ENCODE results near the gene MAFF.
"Not testable (repeated sequence)": the region's sequence is repeated elsewhere in the genome, so short reads cannot be mapped to it uniquely, and the experiment has no call there.

Gene MAFF

DNA sequence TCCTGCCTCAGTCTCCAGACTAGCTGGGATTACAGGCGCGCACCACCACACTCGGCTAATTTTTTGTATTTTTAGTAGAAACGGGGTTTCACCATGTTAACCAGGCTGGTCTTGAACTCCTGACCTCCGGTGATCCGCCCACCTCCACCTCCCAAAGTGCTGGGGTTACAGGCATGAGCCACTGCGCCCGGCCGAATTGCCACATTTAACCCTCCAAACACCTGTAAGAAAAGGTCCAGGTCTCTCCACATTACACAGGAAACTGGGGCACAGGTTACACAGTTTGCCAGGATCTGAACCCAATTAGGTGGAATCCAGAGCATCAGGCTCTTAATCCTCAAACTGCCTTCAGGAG, 24.2 kb upstream of the MAFF start:
- DNase-seq (ENCODE audit: low spot score) = not testable (repeated sequence)

DNA sequence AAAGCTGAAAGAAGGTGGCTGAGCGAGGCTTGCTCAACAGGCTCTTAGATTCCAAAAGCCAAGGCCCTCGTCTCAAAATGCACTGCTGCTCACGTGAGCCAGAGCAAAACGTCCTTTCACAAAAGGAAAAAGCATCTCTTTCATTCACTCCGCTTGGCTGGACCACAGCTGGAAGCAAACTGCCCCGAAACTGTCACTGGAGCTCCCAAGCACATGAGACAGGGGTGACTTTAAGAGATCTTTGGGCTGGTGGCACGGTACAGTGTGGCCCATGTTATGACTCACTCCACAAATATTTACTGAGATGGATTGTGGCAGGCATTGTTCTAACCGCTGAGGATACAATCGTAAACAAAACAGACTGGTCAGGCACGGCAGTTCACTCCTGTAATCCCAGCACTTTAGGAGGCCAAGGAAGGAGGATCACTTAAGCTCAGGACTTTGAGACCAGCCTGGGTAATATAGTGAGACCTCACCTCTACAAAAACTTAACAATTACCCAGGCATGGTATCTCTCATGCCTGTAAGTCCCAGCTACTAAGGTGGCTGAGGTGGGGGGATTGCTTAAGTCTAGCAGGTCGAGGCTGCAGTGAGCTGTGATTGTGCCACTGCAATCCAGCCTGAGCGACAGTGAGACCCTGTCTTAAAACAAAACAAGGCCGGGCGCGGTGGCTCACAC, 23.7 kb upstream of the MAFF start:
- peak; percentile 79 for DNase-seq (ENCODE audit: low spot score)

DNA sequence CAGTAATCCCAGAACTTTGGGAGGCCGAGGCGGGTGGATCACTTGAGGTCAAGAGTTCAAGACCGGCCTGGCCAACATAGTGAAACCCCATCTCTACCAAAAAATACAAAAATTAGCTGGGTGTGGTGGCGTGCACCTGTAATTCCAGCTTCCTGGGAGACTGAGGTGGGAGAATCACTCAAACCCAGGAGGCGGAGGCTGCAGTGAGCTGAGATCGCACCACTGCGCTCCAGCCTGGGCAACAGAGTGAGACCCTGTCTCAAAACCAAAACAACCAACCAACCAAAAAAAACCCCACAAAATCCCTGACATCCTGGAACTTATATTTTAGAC, 23.2 kb upstream of the MAFF start:
- DNase-seq (ENCODE audit: low spot score) = not testable (repeated sequence)

GRCh38 chr22:38180841-38181452, 20.8 kb upstream of the MAFF start:
- DNase-seq (ENCODE audit: low spot score) = peak; percentile 44

- DNase-seq (ENCODE audit: low spot score) = peak; percentile 99
Measured at GRCh38 chr22:38181453-38182200, 20.2 kb upstream of the MAFF start, which contains the start of gene PLA2G6. PLA2G6 (minus strand) TSS chr22:38181830; CDS start chr22:38169426, 12,404 bp downstream.

- DNase-seq (ENCODE audit: low spot score) = no peak
Measured at GRCh38 chr22:38184788-38185187, 17.0 kb upstream of the MAFF start.

DNA sequence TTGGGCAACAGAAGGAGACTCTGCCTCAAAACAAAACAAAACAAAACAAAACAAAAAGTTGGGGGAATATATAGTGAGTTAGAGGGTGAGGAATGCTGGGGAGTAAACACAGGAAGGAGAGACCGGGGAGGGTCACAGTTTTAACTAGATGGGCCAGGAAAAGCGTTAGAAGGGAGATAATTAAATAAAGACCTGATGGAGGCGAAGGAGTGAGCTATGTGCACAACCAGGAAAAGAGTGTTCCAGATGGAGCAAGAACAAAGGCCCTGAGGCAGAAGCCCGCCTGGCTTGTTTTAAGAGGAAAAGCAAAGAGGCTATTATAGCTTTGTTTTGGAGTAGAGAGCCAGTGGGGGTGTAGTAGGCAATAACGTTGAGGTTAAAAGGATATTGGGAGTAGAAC, 15.4 kb upstream of the MAFF start:
- no peak for DNase-seq (ENCODE audit: low spot score)

GRCh38 chr22:38187413-38188212, 14.2 kb upstream of the MAFF start:
- no peak for DNase-seq (ENCODE audit: low spot score)

- no peak for DNase-seq (ENCODE audit: low spot score)
Measured at GRCh38 chr22:38189104-38189503, 12.7 kb upstream of the MAFF start.

DNA sequence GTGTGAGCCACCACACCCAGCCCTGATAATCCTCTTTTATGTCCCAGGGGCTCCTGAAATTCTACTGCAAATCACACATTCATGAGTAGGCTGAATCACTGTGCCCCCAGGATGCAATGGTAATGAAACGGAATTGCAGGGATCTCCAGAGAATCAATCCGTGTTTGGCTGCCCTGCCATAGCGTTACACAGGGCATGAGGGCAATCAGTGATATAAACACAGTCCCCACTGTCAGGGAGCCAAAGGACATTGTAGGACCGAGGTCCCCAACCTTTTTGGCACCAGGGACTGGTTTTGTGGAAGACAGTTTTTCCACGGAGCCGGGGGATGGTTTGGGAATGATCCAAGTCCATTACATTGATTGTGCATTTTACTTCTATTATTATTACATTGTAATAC, 11.2 kb upstream of the MAFF start:
- DNase-seq (ENCODE audit: low spot score) = no peak

DNA sequence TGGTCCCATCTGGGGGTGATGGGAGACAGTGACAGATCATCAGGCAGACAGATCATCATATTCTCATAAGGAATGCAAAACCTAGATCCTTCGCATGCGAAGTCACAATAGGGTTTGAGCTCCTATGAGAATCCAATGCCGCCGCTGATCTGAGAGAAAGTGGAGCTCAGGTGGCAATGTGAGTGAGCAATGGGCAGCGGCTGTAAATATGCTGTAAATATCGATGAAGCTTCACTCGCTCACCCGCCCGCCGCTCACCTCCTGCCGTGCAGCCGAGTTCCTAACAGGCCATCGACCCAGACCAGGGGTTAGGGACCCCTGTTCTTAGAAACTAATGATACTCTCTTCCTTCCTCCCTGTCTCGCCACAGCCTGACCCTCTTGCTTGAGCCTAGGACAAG, 10.7 kb upstream of the MAFF start:
- no peak for DNase-seq (ENCODE audit: low spot score)

DNA sequence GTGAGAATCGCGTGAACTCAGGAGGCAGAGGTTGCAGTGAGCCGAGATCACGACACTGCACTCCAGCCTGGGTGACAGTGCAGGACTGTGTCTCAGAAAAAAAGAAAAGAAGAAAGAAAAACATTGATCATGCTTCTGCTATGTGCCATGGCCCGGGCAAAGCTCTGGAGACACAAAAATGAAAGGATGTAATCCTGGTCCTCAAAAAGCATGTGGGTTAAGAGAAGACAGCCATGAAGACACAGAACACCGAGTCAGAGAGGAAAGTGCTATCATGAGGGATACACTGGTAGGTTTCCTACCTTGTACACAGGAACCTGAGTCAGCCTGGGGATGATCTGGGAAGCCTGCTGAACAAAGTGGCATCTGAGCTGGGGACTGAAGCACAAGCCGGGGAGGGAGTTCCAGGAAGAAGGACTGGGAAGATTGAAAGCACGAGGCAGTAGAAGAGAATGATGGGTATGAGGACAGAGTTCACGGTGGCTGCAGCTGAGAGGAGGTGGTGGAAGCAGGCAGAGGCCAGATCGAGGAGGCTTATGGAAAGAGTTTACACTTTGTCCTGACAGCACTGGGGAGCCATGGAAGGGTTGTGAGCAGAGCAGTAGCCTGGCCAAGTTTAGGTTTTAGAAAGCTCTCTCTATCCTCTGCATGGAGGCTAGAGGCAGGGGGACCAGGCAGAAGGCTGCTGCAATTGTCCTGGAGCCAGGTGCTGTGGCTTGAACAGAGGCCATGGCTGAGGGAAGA, 9.9 kb upstream of the MAFF start:
- DNase-seq (ENCODE audit: low spot score) = no peak

GRCh38 chr22:38192475-38192863, 9.3 kb upstream of the MAFF start:
- DNase-seq (ENCODE audit: low spot score) = no peak

GRCh38 chr22:38193580-38193979, 8.2 kb upstream of the MAFF start:
- no peak for DNase-seq (ENCODE audit: low spot score)

GRCh38 chr22:38196791-38197419, 4.9 kb upstream of the MAFF start:
- no peak for DNase-seq (ENCODE audit: low spot score)

DNA sequence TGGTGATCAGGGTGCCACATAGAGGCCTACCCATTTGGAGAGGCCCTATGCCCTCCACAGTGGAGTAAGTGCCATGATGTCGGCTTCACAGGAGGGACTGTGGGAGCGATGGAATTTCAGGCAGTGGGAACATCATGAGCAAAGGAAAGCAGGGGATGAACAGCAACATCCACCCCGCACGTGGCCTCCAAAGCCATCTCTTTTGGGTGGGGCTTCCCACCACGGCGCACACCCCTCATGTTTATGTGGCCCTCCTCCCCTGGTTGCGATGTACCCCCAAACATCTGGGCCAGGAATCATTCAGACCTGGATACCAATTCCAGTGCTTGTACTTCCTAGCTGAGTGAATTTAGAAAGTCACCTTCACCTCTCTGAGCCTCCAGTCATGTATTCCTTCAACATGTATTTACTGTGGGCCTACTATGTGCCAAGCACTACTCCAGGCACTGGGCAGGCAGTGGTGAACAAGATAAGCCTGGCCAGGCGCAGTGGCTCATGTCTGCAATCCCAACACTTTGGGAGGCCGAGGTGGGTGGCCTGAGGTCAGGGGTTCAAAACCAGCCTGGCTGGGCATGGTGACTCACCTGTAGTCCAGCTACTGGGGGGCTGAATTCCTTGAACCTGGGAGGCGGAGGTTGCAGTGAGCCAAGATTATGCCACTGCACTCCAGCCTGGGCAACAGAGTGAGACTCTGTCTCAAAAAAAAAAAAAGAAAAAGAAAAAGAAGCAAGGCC, 1.8 kb upstream of the MAFF start:
- DNase-seq (ENCODE audit: low spot score) = no peak

GRCh38 chr22:38201371-38201710, 453 bp upstream of the MAFF start:
- no peak for DNase-seq (ENCODE audit: low spot score)

- peak; percentile 88 for DNase-seq (ENCODE audit: low spot score)
Measured at GRCh38 chr22:38202437-38203089, 769 bp downstream of the MAFF start.

DNA sequence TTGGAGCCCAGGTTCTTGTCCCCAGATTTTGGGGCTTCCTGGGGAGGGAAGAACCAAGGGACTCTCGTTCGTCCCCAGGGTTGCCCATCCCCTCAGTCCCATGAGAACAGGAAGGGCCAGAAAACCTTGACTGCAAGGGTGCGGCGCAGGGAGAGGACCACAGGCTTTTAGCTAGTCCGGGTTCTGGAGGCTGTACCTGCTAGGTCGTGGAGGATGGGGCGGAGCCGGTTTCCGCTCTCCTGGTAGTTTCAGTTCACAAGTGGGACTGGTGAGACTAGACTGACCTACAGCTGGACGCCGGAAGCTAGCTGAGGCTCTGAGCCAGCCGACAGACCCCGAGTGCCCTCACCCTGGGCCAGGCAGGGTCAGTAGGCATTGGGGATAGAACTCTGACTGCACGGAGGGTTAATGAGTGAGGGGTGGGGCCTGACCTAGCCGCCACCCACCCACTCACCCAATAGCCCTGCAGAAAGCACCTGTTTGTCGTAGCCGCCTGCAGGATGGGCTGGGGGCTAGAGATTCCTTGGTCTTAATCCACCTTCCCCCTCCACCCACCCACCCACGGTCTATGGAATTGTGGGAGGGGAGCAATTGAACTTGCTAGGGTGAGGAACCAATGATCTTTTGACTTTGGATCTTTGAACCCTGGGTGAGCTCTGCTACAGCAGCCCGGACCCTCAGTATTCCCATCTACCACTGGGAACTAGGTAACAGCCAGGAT, 1.5 kb downstream of the MAFF start:
- peak; percentile 25 for DNase-seq (ENCODE audit: low spot score)
